ENCODE results near the gene GVQW3. TPM values are rescaled to one million over a fixed set of nuclear protein-coding genes. Genes with fewer than 3 reads are reported as not detected.

Gene GVQW3
- total and polyA plus RNA-seq, 2 donors (not counting 1 experiment from before 2014, with no cell fraction given): 3.5 to 8.2 TPM

GRCh38 chr11:76355172-76355571 lies 26.0 kb upstream of the GVQW3 start:
- no peak overlapping the region for H3K27ac Mint-ChIP-seq
- Histone ChIP-seq H3K27ac (ENCODE audit: low read length in 2 of 2) (no peak overlapping the region), H3K4me1 (ENCODE audit: control insufficient read depth in 2 of 2, insufficient read depth in 2 of 2, low read length in 2 of 2) (no peaks in the 10 kb centered on the region), H2AFZ (ENCODE audit: insufficient read depth, low read depth, low read length, poor library complexity, severe bottlenecking) (no peak overlapping the region), H3K79me2 (ENCODE audit: control insufficient read depth, insufficient read depth, low read length) (peaks cover 3% of the 10 kb centered on the region), H3K36me3 (replicated peaks in 1 of 2; ENCODE audit: control extremely low read depth in 1 of 2, control insufficient read depth in 1 of 2, extremely low read depth in 1 of 2, insufficient read depth in 2 of 2, low read length in 1 of 2) (peaks cover 18 to 54% of the 10 kb centered on the region in 2 experiments), H4K20me1 (ENCODE audit: control insufficient read depth, insufficient read depth, low read length, poor library complexity, severe bottlenecking) (peaks cover 5% of the 10 kb centered on the region), H3K9me3 (ENCODE audit: control extremely low read depth in 1 of 3, control insufficient read depth in 2 of 3, insufficient read depth in 1 of 3, low read length in 2 of 3) (peaks cover 8 to 16% (median 13%) of the 10 kb centered on the region in 3 donors), H3K27me3 (replicated peaks in 1 of 4; ENCODE audit: control extremely low read depth in 1 of 4, control insufficient read depth in 3 of 4, insufficient read depth in 4 of 4, low read length in 3 of 4) (no peaks in the 10 kb centered on the region), H3K4me3 (ENCODE audit: control extremely low read depth in 1 of 5, extremely low read depth in 1 of 5, insufficient read depth in 1 of 5, low read depth in 2 of 5, low read length in 4 of 5) (no peak overlapping the region), H3K4me2 (replicated peaks; ENCODE audit: low read depth, low read length, poor library complexity, severe bottlenecking) (no peak overlapping the region), H3K9ac (ENCODE audit: low read length) (no peak overlapping the region)
- POLR2A ChIA-PET: no interaction called here
- WGBS (ENCODE audit: insufficient coverage): no CpG with 5 or more reads among the region's 1 CpG
- ATAC-seq (ENCODE audit: low read depth) (no peak), DNase-seq (no peak)
- no peak for TF ChIP-seq EZH2 (IDR thresholded peaks at IDR 0.05; ENCODE audit: borderline replicate concordance, insufficient read depth, low read depth, low read length, poor library complexity, severe bottlenecking)
- TF ChIP-seq CTCF (IDR thresholded peaks at IDR 0.05): no peak
- intact Hi-C loops (cut with micrococcal nuclease): no loop called here
- CTCF ChIA-PET: no interaction called here
- H3K4me1 Mint-ChIP-seq: no peaks in the 10 kb centered on the region
- H3K27me3 Mint-ChIP-seq: no peaks in the 10 kb centered on the region
- H3K4me3 Mint-ChIP-seq: no peak overlapping the region
- H3K9me3 Mint-ChIP-seq (ENCODE audit: insufficient read depth): peaks cover 7% of the 10 kb centered on the region

GRCh38 chr11:76361374-76361773 lies 19.7 kb upstream of the GVQW3 start:
- Histone ChIP-seq H3K4me2 (replicated peaks; ENCODE audit: low read depth, low read length, poor library complexity, severe bottlenecking) (no peak overlapping the region), H3K4me1 (ENCODE audit: control insufficient read depth in 2 of 2, insufficient read depth in 2 of 2, low read length in 2 of 2) (peaks cover 4 to 5% of the 10 kb centered on the region in 2 donors), H3K9me3 (ENCODE audit: control extremely low read depth in 1 of 3, control insufficient read depth in 2 of 3, insufficient read depth in 1 of 3, low read length in 2 of 3) (no peaks in the 10 kb centered on the region), H3K4me3 (ENCODE audit: control extremely low read depth in 1 of 5, extremely low read depth in 1 of 5, insufficient read depth in 1 of 5, low read depth in 2 of 5, low read length in 4 of 5) (no peak overlapping the region), H3K9ac (ENCODE audit: low read length) (no peak overlapping the region), H3K36me3 (replicated peaks in 1 of 2; ENCODE audit: control extremely low read depth in 1 of 2, control insufficient read depth in 1 of 2, extremely low read depth in 1 of 2, insufficient read depth in 2 of 2, low read length in 1 of 2) (peaks cover 1 to 26% of the 10 kb centered on the region in 2 experiments), H4K20me1 (ENCODE audit: control insufficient read depth, insufficient read depth, low read length, poor library complexity, severe bottlenecking) (peaks cover 1% of the 10 kb centered on the region), H2AFZ (ENCODE audit: insufficient read depth, low read depth, low read length, poor library complexity, severe bottlenecking) (no peak overlapping the region), H3K27ac (ENCODE audit: low read length in 2 of 2) (no peak overlapping the region), H3K79me2 (ENCODE audit: control insufficient read depth, insufficient read depth, low read length) (peaks cover 3% of the 10 kb centered on the region), H3K27me3 (replicated peaks in 1 of 4; ENCODE audit: control extremely low read depth in 1 of 4, control insufficient read depth in 3 of 4, insufficient read depth in 4 of 4, low read length in 3 of 4) (no peaks in the 10 kb centered on the region)
- ATAC-seq (ENCODE audit: low read depth) (no peak), DNase-seq (no peak)
- H3K4me1 Mint-ChIP-seq: peaks cover 8% of the 10 kb centered on the region
- H3K9me3 Mint-ChIP-seq (ENCODE audit: insufficient read depth): no peaks in the 10 kb centered on the region
- H3K27ac Mint-ChIP-seq: no peak overlapping the region
- ChIA-PET POLR2A (interaction anchor here (0.6 kb wide), 1 partner anchor 29 kb away, joined by 5 read pairs; no protein-coding TSS in a partner anchor), CTCF (no interaction called here)
- H3K4me3 Mint-ChIP-seq: no peak overlapping the region
- TF ChIP-seq CTCF (IDR thresholded peaks at IDR 0.05) (no peak), EZH2 (IDR thresholded peaks at IDR 0.05; ENCODE audit: borderline replicate concordance, insufficient read depth, low read depth, low read length, poor library complexity, severe bottlenecking) (no peak)
- no peaks in the 10 kb centered on the region for H3K27me3 Mint-ChIP-seq
- intact Hi-C loops (cut with micrococcal nuclease): no loop called here

Measured in B cell (primary cell).